HFFc6 (cell line): ENCODE results near the gene ZNF629. TPM values are rescaled to one million over a fixed set of nuclear protein-coding genes. Genes with fewer than 3 reads are reported as not detected.

ENCODE experiments used
- DNase-seq: peaks from one replicate; pipeline ENCODE4 v3.0.0-alpha.2; 2018
- H3K27ac Mint-ChIP-seq: 2 replicates; pipeline ENCODE4 v1.8.0; 2020; ENCODE audit warnings: mild to moderate bottlenecking, mixed read lengths
- H3K27me3 Mint-ChIP-seq: 2 replicates; pipeline ENCODE4 v1.8.0; 2021; ENCODE audit warnings: mild to moderate bottlenecking, moderate library complexity, mixed read lengths; ENCODE audit not compliant: insufficient read depth
- H3K36me3 Mint-ChIP-seq: 2 replicates; pipeline ENCODE4 v1.8.0; 2021; ENCODE audit warnings: low read depth, mixed read lengths
- H3K4me1 Mint-ChIP-seq: 2 replicates; pipeline ENCODE4 v1.8.0; 2020; ENCODE audit warnings: low read depth, mixed read lengths
- H3K4me3 Mint-ChIP-seq: 2 replicates; pipeline ENCODE4 v1.8.0; 2020; ENCODE audit warnings: mild to moderate bottlenecking, moderate library complexity, mixed read lengths
- H3K9me3 Mint-ChIP-seq: 2 replicates; pipeline ENCODE4 v1.8.0; 2020; ENCODE audit warnings: mild to moderate bottlenecking, mixed read lengths
- CTCF ChIP-seq: fragments of 200-600 bp; sonication (generic); IDR thresholded peaks from 2 replicates; pipeline ENCODE4 v1.5.0; 2021; ENCODE audit warnings: antibody characterized with exemption, mild to moderate bottlenecking
- total RNA-seq, 6 experiments: library from RNA; stranded (reverse); fragmentation: NEBNext Ultra II Directional; extraction: Animal tissue kit (Norgen Biotek cat#: 25700); gene quantifications; 2 replicates in 1 of 6; 3 replicates in 5 of 6; pipeline ENCODE4 v1.2.3, GENCODE V29; 2021

Gene ZNF629
- total RNA-seq, 6 experiments from 2014 or later = 19.4 to 21.8 (median 21.0) TPM

DNA sequence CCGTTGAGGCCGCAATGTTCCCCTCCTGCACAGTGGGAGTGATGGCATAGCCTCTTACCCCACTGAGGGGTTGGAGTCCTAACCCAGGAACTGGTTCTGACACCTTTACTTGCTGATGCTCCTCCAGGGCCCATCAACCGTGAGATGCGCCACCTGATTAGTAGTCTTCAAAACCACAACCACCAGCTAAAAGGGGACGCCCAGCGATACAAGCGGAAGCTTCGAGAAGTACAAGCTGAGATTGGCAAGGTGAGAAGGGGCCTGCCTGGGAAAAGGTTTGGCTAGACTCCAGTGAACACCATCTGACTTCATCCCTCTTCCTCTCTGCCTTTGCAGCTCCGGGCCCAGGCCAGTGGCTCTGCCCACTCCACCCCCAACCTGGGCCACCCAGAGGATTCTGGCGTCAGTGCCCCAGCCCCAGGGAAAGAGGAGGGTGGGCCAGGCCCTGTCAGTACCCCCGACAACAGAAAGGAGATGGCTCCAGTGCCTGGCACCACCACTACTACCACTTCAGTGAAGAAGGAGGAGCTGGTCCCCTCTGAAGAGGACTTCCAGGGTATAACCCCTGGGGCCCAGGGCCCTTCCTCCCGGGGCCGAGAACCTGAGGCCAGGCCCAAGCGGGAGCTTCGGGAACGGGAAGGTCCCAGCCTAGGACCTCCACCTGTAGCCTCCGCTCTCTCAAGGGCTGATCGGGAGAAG, 19.1 kb downstream of the ZNF629 start:
- H3K4me3 Mint-ChIP-seq = no peak overlapping the region
- H3K36me3 Mint-ChIP-seq = peaks cover 40% of the 10 kb centered on the region
- peaks cover 4% of the 10 kb centered on the region for H3K27me3 Mint-ChIP-seq
- H3K27ac Mint-ChIP-seq = no peak overlapping the region
- no peak for TF ChIP-seq CTCF
- no peak for DNase-seq
- H3K9me3 Mint-ChIP-seq = no peaks in the 10 kb centered on the region
- H3K4me1 Mint-ChIP-seq = peaks cover 11% of the 10 kb centered on the region

DNA sequence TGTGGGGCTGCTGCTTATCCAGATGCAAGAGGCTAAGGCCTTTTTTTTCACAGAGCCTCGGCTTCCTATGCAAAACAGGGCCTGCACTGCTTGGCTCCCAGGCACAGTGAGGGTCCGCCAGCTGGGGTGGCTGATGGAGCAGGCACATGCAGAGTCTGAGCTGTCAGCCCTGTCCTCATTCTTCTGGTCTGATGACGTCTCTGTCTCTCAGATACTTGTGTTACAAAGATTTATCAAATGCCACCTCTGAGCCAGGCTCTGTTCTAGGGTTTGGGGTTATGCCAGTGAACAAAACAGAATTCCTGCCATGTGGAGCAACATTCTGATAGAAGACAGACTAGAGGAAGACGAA, 20.1 kb downstream of the ZNF629 start:
- Mint-ChIP-seq H3K36me3 (peaks cover 34% of the 10 kb centered on the region), H3K9me3 (no peaks in the 10 kb centered on the region)
- DNase-seq = no peak

GRCh38 chr16:30766206-30766932, 20.6 kb downstream of the ZNF629 start:
- TF ChIP-seq CTCF = no peak
- no peak for DNase-seq
- H3K4me3 Mint-ChIP-seq = no peak overlapping the region
- H3K4me1 Mint-ChIP-seq = peaks cover 15% of the 10 kb centered on the region
- peaks cover 2% of the 10 kb centered on the region for H3K27me3 Mint-ChIP-seq
- no peaks in the 10 kb centered on the region for H3K9me3 Mint-ChIP-seq
- H3K27ac Mint-ChIP-seq = no peak overlapping the region
- peaks cover 33% of the 10 kb centered on the region for H3K36me3 Mint-ChIP-seq

More for the DNA sequence above, 20.1 kb downstream of the ZNF629 start:
- no peak for TF ChIP-seq CTCF
- no peak overlapping the region for H3K4me3 Mint-ChIP-seq
- peaks cover 15% of the 10 kb centered on the region for H3K4me1 Mint-ChIP-seq
- peaks cover 3% of the 10 kb centered on the region for H3K27me3 Mint-ChIP-seq
- H3K27ac Mint-ChIP-seq = no peak overlapping the region

DNA sequence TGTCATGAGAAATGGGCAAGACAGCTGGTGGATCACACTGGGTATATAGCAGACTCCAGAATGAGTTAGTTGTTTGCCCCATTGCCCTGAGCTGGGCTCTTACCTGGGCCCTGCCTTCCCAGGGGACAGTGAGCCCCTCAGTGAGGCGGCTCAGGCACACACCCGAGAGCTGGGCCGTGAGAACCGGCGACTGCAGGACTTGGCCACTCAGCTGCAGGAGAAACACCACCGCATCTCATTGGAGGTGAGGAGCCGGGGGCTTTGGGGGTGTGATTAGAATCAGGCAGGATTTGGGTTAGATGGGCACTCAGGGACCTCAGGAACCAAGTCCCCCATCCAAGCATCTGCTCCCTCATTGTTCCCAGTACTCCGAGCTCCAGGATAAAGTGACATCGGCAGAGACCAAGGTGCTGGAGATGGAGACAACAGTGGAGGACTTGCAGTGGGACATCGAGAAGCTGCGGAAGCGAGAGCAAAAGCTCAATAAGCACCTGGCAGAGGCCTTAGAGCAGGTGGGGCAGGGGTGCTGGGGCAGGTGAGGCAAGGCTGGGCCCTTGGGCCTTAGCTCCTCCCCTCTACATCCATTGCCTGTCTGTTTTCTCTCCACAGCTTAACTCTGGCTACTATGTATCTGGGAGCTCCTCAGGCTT, 22.1 kb downstream of the ZNF629 start:
- H3K4me1 Mint-ChIP-seq = peaks cover 27% of the 10 kb centered on the region
- peaks cover 29% of the 10 kb centered on the region for H3K36me3 Mint-ChIP-seq
- no peak for DNase-seq
- H3K4me3 Mint-ChIP-seq = no peak overlapping the region
- H3K27me3 Mint-ChIP-seq = peaks cover 7% of the 10 kb centered on the region
- H3K27ac Mint-ChIP-seq = no peak overlapping the region
- TF ChIP-seq CTCF = no peak
- no peaks in the 10 kb centered on the region for H3K9me3 Mint-ChIP-seq

DNA sequence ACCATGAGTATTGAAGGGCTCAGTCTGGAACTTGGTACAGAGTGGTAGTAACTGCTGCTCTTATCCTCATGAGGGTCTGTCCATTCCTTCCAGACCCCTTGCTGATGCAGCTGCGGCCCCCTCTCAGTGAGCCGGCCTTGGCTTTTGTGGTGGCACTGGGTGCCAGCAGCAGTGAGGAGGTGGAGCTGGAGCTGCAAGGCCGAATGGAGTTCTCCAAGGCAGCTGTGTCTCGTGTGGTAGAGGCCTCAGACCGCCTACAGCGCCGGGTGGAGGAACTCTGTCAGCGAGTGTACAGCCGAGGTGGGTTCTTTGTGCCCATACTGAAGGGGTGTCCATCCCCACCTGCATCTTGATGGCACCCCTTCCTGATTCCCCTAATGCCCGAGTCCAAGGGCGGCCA, 22.9 kb downstream of the ZNF629 start:
- Mint-ChIP-seq H3K4me3 (0 out of 2 replicates have a peak overlapping the region, but pooled peaks have one; percentile 95), H3K9me3 (no peaks in the 10 kb centered on the region), H3K27ac (no peak overlapping the region), H3K27me3 (peaks cover 8% of the 10 kb centered on the region), H3K4me1 (peaks cover 27% of the 10 kb centered on the region), H3K36me3 (peaks cover 29% of the 10 kb centered on the region)
- DNase-seq = no peak
- no peak for TF ChIP-seq CTCF
